A673 (cell line): Measurements from ENCODE around the gene SLC46A1. TPM values are rescaled to one million over a fixed set of nuclear protein-coding genes. Genes with fewer than 3 reads are reported as not detected.
A peak's percentile ranks its signal among the peaks of the same experiment; 100 is the strongest.

ENCODE experiments used
- BruUV-seq: library from RNA; stranded (reverse); fragments of 400-500 nt; replicated peaks from 2 replicates; lab custom pipeline; 2021; lab: Mats Ljungman, UMichigan
- CTCF ChIA-PET: fragments of 300-600 bp; sonication (Branson Sonifier 250); formaldehyde crosslinking; loops from one replicate; lab custom pipeline; 2022; ENCODE audit warnings: antibody characterized with exemption; lab: Charles Lee
- POLR2A ChIA-PET: fragments of 300-600 bp; sonication (Branson Sonifier 250); formaldehyde crosslinking; loops from one replicate; lab custom pipeline; 2022; ENCODE audit warnings: antibody characterized with exemption; ENCODE audit not compliant: low non-redundant PET; lab: Charles Lee
- DNase-seq: peaks from one replicate; pipeline ENCODE4 v3.0.0-alpha.2; 2015; ENCODE audit warnings: low spot score
- H3K27ac ChIP-seq: fragments of 200-600 bp; sonication (generic); 2 replicates; pipeline ENCODE4 v1.5.1; 2016; ENCODE audit warnings: mixed run types, low read depth, mild to moderate bottlenecking, mixed read lengths, antibody characterized with exemption, low read length; ENCODE audit not compliant: poor library complexity, severe bottlenecking
- H3K27me3 ChIP-seq: fragments of 200-600 bp; sonication (generic); replicated peaks from 2 replicates; pipeline ENCODE4 v1.6.1; 2017; ENCODE audit warnings: mixed run types, low read depth, mild to moderate bottlenecking, mixed read lengths, antibody characterized with exemption, low read length; ENCODE audit not compliant: insufficient read depth, poor library complexity
- H3K36me3 ChIP-seq: fragments of 200-600 bp; sonication (generic); 2 replicates; pipeline ENCODE4 v1.6.1; 2016; ENCODE audit warnings: mixed run types, mild to moderate bottlenecking, mixed read lengths, antibody characterized with exemption, low read length; ENCODE audit not compliant: insufficient read depth, poor library complexity, severe bottlenecking
- H3K4me1 ChIP-seq: fragments of 200-600 bp; sonication (generic); 2 replicates; pipeline ENCODE4 v1.6.1; 2017; ENCODE audit warnings: mixed run types, mild to moderate bottlenecking, mixed read lengths, antibody characterized with exemption, low read length; ENCODE audit not compliant: insufficient read depth, poor library complexity, severe bottlenecking
- H3K4me3 ChIP-seq: fragments of 200-600 bp; sonication (generic); 2 replicates; pipeline ENCODE4 v1.5.1; 2016; ENCODE audit warnings: low read depth, mixed run types, mild to moderate bottlenecking, mixed read lengths, low read length; ENCODE audit not compliant: poor library complexity, severe bottlenecking
- H3K9me3 ChIP-seq: fragments of 200-600 bp; sonication (generic); 2 replicates; pipeline ENCODE4 v1.6.1; 2016; ENCODE audit warnings: mixed run types, low read depth, mild to moderate bottlenecking, mixed read lengths, antibody characterized with exemption, low read length; ENCODE audit not compliant: poor library complexity, severe bottlenecking
- CTCF ChIP-seq: fragments of 300-800, 200-600 bp; sonication (generic); conservative IDR thresholded peaks from 2 replicates; pipeline ENCODE4 v1.5.1; 2017; ENCODE audit warnings: low read depth, mild to moderate bottlenecking, antibody characterized with exemption, low read length, moderate library complexity, mixed read lengths
- EZH2 ChIP-seq: fragments of 200-600 bp; sonication (generic); IDR thresholded peaks from 2 replicates; pipeline ENCODE4 v1.6.1; 2017; ENCODE audit warnings: borderline replicate concordance, low read depth, mild to moderate bottlenecking, mixed read lengths, antibody characterized with exemption, low read length; ENCODE audit not compliant: poor library complexity, severe bottlenecking
- intact Hi-C: fragments of 100-400 bp; cut with micrococcal nuclease; formaldehyde crosslinking; loops from one replicate; pipeline ENCODE4 v1.10.0; 2022; ENCODE audit not compliant: unreplicated experiment
- total RNA-seq: library from RNA; stranded (reverse); gene quantifications from 2 replicates; pipeline ENCODE4 v1.2.3, GENCODE V29; 2021

SLC46A1 gene
- total RNA-seq, 1 experiment from 2014 or later, result 4.4 TPM

DNA sequence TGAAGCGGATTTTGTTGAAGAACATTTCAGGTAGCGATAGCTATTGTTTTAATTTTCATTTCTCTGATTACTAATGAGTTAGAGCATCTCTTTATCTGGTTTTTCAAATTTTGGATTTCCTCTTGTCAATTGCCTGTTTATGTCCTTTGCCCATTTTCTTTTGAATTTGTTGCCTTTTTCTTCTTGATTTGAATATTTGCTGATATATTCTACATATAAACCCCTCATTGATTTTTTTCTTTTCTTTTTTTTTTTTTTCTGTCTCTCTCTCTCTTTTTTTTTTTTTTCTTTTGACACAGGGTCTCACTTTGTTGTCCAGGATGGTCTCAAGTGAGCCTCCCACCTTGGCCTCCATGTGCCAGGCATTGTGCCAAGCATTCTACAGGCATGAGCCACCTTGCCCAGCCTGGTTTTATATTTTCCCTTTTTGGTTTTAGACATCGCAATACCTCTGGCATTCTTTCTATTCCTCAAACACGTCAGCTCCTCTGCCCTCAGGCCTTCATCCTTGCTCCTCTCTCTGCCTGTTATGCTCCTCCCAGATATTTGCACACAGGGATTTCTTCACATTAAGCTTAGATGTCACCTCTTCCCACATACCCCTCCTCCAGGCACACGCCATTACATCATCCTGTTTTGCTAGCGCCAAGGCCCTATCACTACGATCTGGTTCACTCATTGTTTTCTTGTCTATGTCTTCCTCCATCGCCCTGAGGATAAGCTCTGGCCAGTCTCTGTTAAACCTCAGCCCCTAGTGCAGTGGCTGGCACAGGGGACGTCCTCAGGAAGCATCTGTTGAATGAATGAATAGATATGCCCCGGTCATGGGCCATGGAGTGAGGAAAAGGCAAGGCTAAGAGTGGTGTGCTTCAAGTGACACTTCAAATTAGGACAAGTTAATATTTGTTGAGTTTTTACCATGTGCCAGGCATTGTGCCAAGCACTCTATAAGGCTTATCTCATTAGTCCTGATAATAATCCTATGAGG, 25.9 kb downstream of the SLC46A1 start:
- H3K4me1 ChIP-seq, result no peaks in the 10 kb centered on the region
- H3K36me3 ChIP-seq, result no peaks in the 10 kb centered on the region
- ChIA-PET POLR2A (no interaction called here), CTCF (no interaction called here)
- H3K27me3 ChIP-seq, result no peaks in the 10 kb centered on the region
- BruUV-seq, result no TSS peak
- DNase-seq, result no peak
- no peak overlapping the region for H3K27ac ChIP-seq
- no peak for TF ChIP-seq EZH2
- no peak for TF ChIP-seq CTCF
- H3K4me3 ChIP-seq, result no peak overlapping the region
- intact Hi-C loops, result no loop called here
- H3K9me3 ChIP-seq, result no peaks in the 10 kb centered on the region

DNA sequence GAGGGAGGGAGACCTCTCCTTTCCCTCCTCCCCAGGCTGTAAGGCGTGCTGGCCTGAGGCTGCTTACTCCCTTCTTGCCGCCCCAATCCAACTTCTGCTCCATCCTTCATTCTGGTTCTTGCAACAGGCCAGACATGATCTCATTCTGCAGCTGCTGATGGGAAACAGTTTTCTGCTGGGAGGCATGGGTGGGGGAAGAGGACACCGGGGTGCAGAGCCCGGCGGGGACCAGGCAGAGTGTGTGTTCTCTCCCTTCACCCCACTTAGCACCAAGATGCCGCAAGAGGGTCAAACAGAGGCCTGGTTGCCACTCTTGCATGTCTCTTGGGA, 33.1 kb downstream of the SLC46A1 start:
- no peak for DNase-seq
- Histone ChIP-seq H3K27me3 (no peaks in the 10 kb centered on the region), H3K36me3 (no peaks in the 10 kb centered on the region), H3K4me3 (peak overlapping the region; percentile 87), H3K9me3 (no peaks in the 10 kb centered on the region), H3K4me1 (peaks cover 17% of the 10 kb centered on the region), H3K27ac (no peak overlapping the region)
- TF ChIP-seq EZH2 (no peak), CTCF (no peak)
- intact Hi-C loops, result no loop called here
- no TSS peak for BruUV-seq
- ChIA-PET POLR2A (no interaction called here), CTCF (no interaction called here)

- Histone ChIP-seq H3K27me3 (no peaks in the 10 kb centered on the region), H3K4me1 (peaks cover 17% of the 10 kb centered on the region), H3K36me3 (no peaks in the 10 kb centered on the region), H3K4me3 (peak overlapping the region; percentile 87), H3K27ac (peak overlapping the region; percentile 64), H3K9me3 (no peaks in the 10 kb centered on the region)
- TF ChIP-seq EZH2, result no peak
- no peak for TF ChIP-seq CTCF
- POLR2A ChIA-PET, result interaction anchor here (1.3 kb wide), 1 partner anchor 15 kb away, joined by 3 read pairs; a partner anchor contains a TSS
- CTCF ChIA-PET, result no interaction called here
- intact Hi-C loops, result no loop called here
- no TSS peak for BruUV-seq
- DNase-seq, result peak; percentile 53
Measured at GRCh38 chr17:28372203-28372944, 33.6 kb downstream of the SLC46A1 start.
